Suppressor macrophage treated with lipopolysaccharide for 4 hours (primary cell): ENCODE results near the gene ANGEL2.
"Not testable (repeated sequence)": the region's sequence is repeated elsewhere in the genome, so short reads cannot be mapped to it uniquely, and the experiment has no call there.

ENCODE experiments used
- DNase-seq: peaks from one replicate; pipeline ENCODE4 v3.0.0-alpha.2; 2020

The ANGEL2 gene

GRCh38 chr1:213017447-213018273 lies 2.0 kb upstream of the ANGEL2 start:
- DNase-seq, result no peak

GRCh38 chr1:213014642-213015041 lies 1.0 kb downstream of the ANGEL2 start:
- DNase-seq, result peak; percentile 54

GRCh38 chr1:213008564-213008963 lies 7.1 kb downstream of the ANGEL2 start:
- DNase-seq, result no peak

GRCh38 chr1:213003256-213003655 lies 12.4 kb downstream of the ANGEL2 start:
- no peak for DNase-seq

- DNase-seq, result no peak
Measured at GRCh38 chr1:212994926-212995325, 20.7 kb downstream of the ANGEL2 start.

- not testable (repeated sequence) for DNase-seq
Measured at GRCh38 chr1:212993960-212994359, 21.7 kb downstream of the ANGEL2 start.

GRCh38 chr1:212990276-212990675 lies 25.4 kb downstream of the ANGEL2 start:
- DNase-seq, result no peak

- no peak for DNase-seq
Measured at GRCh38 chr1:212987702-212988322, 27.9 kb downstream of the ANGEL2 start.

GRCh38 chr1:212986551-212986950 lies 29.1 kb downstream of the ANGEL2 start:
- no peak for DNase-seq

GRCh38 chr1:212984522-212985291 lies 31.0 kb downstream of the ANGEL2 start:
- DNase-seq, result no peak

- DNase-seq, result no peak
Measured at GRCh38 chr1:212983482-212983881, 32.2 kb downstream of the ANGEL2 start.

- DNase-seq, result no peak
Measured at GRCh38 chr1:212982430-212983152, 33.1 kb downstream of the ANGEL2 start.

GRCh38 chr1:212981571-212982328 lies 33.9 kb downstream of the ANGEL2 start:
- DNase-seq, result no peak

- peak; percentile 7 for DNase-seq
Measured at GRCh38 chr1:212981025-212981495, 34.6 kb downstream of the ANGEL2 start.

GRCh38 chr1:212980123-212980785 lies 35.4 kb downstream of the ANGEL2 start:
- no peak for DNase-seq

- DNase-seq, result no peak
Measured at GRCh38 chr1:212979340-212980122, 36.1 kb downstream of the ANGEL2 start.

GRCh38 chr1:212977781-212978645 lies 37.7 kb downstream of the ANGEL2 start:
- DNase-seq, result no peak

GRCh38 chr1:212976586-212976985 lies 39.1 kb downstream of the ANGEL2 start:
- no peak for DNase-seq

GRCh38 chr1:212975111-212975918 lies 40.4 kb downstream of the ANGEL2 start:
- no peak for DNase-seq
